Non-pigmented ciliary epithelial cell (primary cell): ENCODE measurements around the gene INO80D.
"Not testable (repeated sequence)": the region's sequence is repeated elsewhere in the genome, so short reads cannot be mapped to it uniquely, and the experiment has no call there.

Experiments used
- DNase-seq: peaks from one replicate; pipeline ENCODE4 v3.0.0-alpha.2; 2010; ENCODE audit warnings: low read depth

The INO80D gene

DNA sequence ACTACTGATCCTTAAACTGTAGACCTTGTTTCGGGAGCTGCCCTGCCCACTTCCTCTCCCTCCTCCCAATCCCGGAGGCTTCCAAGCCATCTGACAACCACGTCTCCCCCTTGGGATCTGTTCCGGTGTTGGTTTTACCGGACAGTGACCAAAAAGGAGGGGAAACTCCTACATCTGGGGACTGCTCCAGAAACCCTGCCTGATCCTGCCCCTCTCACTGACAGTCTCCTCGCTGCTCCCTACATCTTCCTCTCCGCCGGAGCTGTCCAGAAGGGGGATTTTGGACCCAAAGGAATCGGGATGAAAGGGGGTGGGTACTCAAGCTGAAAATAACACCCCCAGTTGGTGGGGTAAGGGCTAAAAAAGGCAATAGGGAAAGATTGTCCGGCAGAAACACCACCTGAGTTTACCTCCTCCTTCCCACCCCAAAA is 1.5 kb downstream of the INO80D start:
- peak; percentile 18 for DNase-seq

- DNase-seq, result no peak
These were observed 2.2 kb downstream of the INO80D start for GRCh38 chr2:206083602-206084438.

- DNase-seq, result no peak
These were observed 3.6 kb downstream of the INO80D start for GRCh38 chr2:206082298-206082843.

DNA sequence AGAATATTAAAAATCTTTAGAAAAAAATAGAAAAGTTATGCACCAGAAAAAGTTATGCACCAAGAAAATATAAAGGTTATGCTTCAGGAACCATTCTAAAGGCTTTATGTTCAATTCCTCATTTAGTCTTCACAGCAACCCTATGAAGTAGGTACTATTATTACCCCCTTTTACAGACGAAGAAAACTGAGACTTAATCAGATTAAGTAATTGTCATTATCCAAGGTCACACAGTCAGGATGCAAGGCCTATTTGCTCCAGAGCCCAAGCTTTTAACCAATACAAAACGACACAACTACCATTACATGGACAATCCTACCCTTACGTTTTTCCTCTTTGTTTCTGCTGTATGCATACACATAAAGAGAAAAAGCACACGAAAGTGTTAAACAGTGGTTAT is 5.0 kb downstream of the INO80D start:
- no peak for DNase-seq

DNA sequence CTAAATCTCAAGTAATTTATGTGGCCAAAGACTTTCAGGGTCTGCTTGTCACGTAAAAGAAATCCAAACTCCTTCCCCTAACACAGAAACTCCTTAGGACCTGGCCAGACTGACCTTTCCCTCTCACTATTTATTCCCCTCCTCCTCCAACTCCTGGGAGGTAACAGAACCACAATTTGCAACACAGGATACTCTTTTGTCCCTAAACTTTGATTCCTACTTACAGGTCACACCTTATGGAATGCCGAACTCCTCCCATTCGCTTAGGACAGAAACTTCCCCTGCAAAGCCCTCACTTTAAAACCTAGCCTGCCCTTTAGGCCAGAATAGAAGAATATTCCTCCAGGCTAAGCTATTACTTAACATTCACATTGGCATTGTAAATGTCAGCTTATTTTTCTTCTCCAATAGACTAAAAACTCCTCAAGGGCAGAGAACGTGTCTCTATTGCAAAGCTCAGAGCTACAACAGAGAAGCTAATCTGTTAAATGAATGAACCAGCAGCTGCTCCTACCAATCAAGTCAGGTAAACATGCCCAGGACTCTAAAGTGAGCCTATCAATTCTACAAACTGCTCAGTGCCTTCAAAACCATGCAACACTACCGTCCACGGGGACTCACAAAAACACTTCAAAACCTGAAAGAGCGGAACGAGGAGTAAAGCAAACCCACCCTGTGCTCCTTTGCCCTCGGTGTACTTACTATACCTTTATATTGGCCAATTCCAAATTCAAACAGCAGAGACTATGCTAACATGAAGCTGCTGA is 6.1 kb downstream of the INO80D start:
- DNase-seq, result no peak

DNA sequence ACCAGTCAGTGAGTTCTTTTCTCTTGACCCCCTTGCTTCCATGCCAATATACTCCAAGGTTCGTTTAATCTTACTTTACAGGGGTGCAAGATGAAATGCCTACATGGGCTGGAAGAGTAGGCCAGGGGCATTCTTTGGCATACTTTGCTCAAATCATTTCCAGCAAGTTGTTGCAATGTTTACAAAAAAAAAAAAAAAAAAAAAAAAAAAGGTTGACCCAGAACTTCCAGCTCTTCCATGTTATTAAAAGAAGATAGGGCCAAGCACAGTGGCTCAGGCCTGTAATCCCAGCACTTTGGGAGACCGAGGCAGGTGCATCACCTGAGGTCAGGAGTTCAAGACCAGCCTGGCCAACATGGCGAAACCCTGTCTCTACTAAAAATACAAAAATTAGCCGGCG is 8.1 kb downstream of the INO80D start:
- not testable (repeated sequence) for DNase-seq

GRCh38 chr2:206075113-206075512 is 10.9 kb downstream of the INO80D start:
- no peak for DNase-seq

- no peak for DNase-seq
These were observed 14.2 kb downstream of the INO80D start for GRCh38 chr2:206071807-206072206.

GRCh38 chr2:206069417-206069816 is 16.6 kb downstream of the INO80D start:
- DNase-seq, result no peak

GRCh38 chr2:206068207-206068606 is 17.8 kb downstream of the INO80D start:
- no peak for DNase-seq

DNA sequence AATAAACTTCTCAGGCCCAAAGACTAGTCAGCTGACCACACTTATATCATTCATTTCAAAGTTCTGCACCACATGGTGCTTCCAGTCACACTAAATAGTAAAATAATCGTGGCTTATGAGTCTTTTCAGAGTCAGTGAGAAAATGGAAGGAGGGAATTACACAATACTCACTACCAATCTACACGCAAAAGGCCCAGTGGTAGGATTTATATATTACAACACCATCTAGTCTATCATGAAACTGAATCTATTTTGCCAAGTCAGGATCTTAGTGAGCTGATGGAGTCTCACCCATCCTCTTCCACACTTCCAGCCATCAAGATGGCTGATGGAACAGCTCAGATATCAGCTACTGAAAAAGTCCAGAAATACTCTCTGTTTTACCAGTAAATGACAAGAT is 21.9 kb downstream of the INO80D start:
- DNase-seq, result no peak

DNA sequence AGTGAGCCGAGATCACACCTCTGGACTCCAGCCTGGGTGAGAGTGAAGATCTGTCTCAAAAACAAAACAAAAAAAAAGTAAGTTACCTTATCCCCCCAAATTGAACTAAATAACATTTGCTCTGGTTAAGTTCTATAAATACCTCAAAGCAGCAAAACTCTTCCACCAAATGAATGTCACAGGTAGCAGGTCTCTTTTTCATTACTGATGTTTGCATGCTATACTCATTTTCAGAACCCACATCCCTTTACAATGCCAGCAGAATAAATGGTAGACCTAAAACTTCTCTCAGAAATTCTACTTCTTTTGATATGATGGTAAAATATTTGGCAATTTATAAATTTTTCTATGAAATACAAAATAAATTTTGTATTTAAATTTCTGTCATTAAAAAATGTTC is 22.3 kb downstream of the INO80D start:
- no peak for DNase-seq

DNA sequence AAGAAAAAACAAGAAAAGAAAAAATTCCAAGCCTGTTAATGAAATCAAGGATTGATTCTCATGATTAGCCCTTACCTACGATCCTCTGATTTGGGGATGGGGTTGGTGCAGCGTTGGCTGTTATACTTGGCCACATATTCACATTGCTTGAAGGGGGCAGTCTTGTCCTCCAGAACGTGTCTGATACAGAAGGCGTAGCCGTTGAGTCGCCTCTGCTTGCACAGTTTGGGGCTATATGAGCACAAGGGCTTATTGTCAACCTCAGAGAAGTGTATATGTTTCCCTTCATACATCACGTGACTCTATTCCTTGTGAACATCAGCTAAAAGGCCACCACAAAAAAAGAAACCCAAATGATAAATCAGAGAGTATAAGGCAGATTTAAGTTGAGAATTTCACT is 23.2 kb downstream of the INO80D start:
- no peak for DNase-seq

- no peak for DNase-seq
These were observed 29.7 kb downstream of the INO80D start for GRCh38 chr2:206056286-206056685.

DNA sequence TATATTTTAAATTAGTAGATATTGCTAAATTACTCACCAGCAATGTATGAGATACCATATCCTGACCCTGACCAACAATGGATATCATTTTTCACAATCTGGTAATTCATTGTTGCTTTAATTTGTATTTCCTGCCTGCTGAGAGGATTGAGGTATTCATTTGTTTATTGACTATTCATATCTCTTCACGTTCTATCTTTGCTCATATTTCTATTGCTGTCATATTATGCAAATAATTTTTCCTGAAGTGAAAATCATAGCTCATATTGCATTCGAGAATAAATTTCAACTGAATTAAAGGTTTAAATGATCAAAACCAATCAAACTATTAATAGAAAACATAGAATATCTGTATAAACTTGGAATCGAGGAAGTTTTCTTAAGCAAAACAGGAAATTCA is 31.0 kb downstream of the INO80D start:
- DNase-seq, result no peak

GRCh38 chr2:206051912-206052311 is 34.1 kb downstream of the INO80D start:
- no peak for DNase-seq

- DNase-seq, result no peak
These were observed 36.6 kb downstream of the INO80D start for GRCh38 chr2:206049392-206049791.

DNA sequence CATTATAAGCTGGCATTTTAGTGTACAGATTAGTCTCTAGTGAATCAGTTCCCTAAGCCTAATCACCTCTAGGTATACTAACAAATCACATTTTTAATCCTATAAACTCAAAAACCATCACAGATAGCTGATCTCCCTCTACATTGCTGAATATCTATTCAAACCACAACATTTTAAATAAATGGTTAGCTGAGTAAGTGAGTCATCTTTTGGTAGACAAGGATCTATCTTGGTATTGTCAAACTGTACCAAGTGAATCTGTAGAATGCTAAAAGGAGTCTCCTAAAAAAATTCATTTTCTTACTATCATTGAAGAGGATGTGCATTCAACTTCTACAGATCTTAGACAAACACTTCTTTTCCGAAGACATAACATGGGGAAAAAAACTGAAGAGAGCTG is 40.7 kb downstream of the INO80D start:
- DNase-seq, result no peak

- DNase-seq, result no peak
These were observed 45.4 kb downstream of the INO80D start for GRCh38 chr2:206040525-206040924.

GRCh38 chr2:206035393-206035792 is 50.6 kb downstream of the INO80D start:
- DNase-seq, result not testable (repeated sequence)

- not testable (repeated sequence) for DNase-seq
These were observed 52.5 kb downstream of the INO80D start for GRCh38 chr2:206033452-206033851.

DNA sequence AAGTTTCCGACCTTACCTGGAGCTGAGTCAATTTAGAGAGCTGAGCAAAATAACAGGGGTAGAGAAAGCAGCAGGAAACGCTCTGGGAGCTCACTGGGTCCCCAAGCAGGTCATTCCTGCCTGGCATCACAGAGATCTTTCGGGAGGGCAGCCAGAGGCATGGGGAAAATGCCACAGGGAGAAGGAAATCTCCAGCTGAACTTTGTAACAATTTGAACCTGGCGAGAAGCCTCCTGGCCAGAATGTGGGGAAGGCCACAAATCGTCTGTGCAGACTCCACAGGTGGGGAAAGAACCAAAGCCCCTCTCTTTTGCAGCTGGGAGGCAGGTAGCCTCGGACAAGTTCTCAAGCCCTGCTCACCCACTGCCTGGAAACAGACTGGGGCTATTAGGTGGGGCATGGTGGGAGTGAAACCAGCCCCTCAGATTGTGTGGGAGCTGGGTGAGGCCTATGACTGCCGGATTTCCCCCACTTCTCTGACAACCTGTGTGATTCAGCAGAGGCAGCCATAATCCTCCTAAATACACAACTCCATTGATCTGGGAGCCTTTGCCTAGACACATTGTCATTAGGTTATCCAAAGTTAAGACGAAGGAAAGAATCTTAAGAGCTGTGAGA is 53.9 kb downstream of the INO80D start:
- no peak for DNase-seq
